GM10847 (cell line): ENCODE measurements around the gene LGALS4.

Source experiments
- POLR2A ChIP-seq: IDR thresholded peaks from 2 replicates; pipeline ENCODE4 v1.6.1; 2011; ENCODE audit not compliant: insufficient read length; ENCODE audit errors: extremely low read depth

Gene LGALS4

GRCh38 chr19:38808741-38809140 is 4.0 kb downstream of the LGALS4 start:
- no peak for TF ChIP-seq POLR2A

GRCh38 chr19:38806371-38806770 is 6.4 kb downstream of the LGALS4 start:
- TF ChIP-seq POLR2A = no peak

DNA sequence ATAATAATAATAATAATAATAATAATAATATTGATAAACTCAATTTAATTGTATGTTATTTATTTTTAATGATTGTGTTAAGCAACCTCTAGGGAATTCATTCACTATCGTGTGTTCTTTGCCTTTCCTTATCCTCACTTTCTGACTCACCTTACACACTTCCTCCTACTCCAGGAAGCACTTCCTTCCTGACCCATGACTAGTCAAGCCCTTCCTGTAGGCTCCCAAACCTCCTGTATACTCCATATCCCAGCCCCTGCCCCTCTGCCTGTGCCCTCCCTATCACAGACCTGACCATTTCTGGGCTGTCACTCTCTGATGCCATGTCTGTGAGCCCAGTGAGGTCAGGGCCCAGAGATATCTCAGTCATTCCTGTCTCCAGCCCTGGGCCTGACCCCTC is 7.6 kb downstream of the LGALS4 start:
- no peak for TF ChIP-seq POLR2A

DNA sequence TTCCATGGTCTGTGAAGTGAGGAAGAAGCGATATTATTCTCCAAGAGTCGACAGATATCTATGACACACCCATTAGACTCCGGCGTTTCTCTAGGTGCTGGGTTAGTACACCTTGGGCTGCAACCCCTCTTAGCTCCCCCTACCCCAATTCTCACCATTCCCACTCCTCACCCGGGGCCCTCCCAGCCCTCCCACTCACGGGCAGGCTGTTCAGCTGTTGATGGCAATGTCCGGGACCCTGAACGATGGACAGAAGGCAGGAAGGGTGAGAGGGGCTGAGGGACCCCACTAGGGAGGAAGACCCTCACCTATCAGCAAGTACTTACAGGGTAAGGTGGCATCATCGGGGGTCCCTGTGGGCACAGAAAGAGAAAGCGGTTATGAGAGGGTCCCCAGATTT is 9.2 kb downstream of the LGALS4 start:
- no peak for TF ChIP-seq POLR2A

DNA sequence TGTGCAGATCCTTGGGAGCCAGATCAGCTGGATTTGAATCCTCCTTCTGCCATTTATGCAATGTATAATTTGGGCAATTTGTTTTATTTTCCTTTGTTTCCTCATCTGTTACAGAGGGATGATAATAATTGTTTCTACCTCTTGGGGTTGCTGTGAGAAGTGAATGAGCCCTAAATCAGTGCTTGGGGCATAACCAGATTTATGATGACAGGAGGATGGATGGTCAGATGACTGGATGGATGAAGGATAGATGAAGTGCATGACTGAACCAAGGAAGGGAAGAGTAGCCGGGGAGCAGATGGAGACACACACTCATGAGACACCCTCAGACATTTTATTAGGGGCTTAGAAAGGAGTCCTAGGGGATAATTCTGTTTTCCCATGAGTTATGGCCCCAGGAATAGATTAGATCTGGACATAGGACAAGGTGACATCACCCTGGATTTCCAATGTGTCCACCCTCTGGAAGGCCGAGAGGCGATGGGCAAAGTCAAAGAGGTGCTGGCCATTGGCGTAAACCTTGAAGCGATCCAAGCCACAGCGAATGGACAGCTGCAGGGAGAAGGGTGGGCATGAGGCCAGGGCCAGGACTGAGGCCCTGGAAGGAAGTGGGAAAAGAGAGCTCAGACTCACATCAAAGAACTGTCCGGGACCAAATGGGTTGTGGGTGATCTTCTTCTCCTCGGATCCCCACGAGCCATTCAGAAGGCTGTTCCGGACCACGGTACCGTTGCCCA is 11.2 kb downstream of the LGALS4 start:
- TF ChIP-seq POLR2A = no peak

- TF ChIP-seq POLR2A = no peak
Observed at GRCh38 chr19:38800577-38801347, 12.0 kb downstream of the LGALS4 start.

DNA sequence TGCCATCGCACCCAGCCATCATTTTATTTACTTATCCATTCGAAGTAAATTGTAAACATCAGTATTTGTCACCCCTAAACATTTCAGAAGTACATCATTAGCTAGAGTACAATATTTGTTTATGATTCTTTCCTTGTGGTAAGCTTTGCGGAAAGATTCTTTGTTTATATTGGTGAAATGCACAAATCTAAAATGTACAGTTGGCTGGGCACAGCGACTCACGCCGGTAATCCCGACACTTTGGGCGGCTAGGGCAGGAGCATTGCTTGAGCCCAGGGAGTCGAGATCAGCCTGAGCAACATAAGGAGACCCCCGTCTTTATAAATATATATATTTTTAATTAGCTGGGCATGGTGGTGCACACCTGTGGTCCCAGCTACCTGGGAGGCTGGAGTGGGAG is 13.6 kb downstream of the LGALS4 start:
- TF ChIP-seq POLR2A = no peak

DNA sequence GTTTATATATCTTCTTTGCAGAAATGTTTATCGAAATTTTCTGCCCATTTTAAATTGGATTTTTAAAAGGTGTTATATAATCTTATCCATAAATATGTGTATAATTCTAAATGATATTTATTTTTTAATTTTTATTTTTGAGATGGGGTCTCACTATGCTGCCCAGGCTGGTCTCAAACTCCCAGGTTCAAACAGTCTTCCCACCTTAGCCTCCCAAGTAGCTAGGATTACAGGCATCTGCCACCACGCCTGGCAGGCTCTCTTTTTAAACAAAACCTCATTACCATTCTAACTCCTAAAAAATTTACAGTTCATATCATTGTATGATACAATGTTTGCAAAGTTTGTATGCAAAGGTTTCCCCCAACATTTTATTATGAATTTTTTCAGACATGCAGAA is 16.6 kb downstream of the LGALS4 start:
- TF ChIP-seq POLR2A = no peak

DNA sequence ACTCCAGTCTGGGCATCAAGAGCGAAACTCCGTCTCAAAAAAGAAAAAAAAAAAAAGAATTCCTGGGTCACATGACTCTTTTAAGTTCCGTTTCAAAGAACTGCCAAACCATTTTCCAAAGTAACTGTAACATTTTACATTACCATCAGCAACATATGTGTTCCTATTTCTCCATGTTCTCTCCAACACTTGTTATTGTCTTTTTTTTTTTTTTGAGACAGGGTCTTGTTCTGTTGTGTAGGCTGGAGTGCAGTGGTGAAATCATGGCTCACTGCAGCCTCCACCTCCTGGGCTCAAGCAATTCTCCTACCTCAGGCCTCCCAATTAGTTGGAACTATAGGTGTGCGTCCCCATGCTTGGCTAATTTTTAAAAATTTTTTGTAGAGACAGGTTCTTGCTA is 17.2 kb downstream of the LGALS4 start:
- TF ChIP-seq POLR2A = no peak

- TF ChIP-seq POLR2A = no peak
Observed at GRCh38 chr19:38793671-38794070, 19.1 kb downstream of the LGALS4 start.

DNA sequence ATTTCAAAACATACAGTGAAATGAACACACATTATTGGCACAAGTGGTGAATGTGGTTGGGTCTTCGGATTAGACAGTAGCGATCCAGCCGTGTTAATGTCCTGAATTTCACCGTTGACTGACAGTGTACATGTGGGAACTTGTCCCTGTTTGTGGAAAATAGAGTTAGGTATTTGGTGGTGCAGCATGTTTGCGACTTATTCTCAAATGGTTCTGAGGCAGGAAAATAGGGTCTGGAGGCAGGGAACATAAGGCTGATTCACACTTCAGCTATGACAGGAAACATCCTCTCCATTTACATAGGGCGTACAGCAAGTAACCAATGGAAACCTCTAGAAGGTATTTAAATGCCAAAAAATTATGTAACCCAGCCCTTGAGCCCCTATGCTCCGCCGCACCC is 19.6 kb downstream of the LGALS4 start:
- no peak for TF ChIP-seq POLR2A

- TF ChIP-seq POLR2A = no peak
Observed at GRCh38 chr19:38792250-38793111, 20.3 kb downstream of the LGALS4 start.

DNA sequence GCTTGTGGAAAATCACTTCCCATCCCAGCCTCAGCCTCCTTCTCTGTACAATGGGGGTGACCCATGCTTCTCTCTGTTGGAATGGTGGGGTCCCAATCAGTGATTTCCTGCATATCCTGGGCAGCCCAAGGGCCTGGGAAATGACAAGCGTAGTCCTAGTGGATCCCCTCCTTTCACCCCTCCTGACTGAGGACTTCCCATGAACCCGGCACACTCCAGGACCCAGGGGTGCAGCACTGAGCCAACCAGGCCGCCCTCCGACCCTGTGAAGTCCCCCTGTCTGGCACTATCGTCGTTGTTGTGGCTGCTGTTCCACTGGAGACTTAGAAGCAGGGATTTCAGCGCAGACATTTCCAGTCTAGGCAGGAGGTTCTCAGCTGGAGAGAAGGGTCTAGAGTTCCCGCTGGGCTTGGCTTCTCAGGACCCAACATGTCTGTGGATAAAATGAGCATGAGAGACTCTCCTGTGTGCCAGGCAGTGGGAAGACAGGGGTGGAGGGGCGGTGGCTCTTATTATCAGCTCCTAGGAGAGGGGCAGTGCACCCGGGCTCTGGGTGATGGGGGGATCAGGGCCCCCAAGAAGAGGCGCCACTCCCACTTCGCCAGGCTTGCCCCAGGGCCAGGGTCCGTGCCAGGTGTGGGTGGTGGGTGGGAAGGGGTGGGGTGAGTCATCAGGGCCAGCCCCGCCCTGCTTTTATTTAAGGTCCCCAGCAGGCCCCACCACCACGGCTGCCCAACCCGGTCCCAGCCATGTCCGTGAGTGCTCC is 24.1 kb downstream of the LGALS4 start, which contains the start of gene LGALS7B:
LGALS7B (plus strand) TSS at position 723 of the 766 bp plus-strand sequence; CDS start at position 750, 27 bp downstream.
- TF ChIP-seq POLR2A = no peak

DNA sequence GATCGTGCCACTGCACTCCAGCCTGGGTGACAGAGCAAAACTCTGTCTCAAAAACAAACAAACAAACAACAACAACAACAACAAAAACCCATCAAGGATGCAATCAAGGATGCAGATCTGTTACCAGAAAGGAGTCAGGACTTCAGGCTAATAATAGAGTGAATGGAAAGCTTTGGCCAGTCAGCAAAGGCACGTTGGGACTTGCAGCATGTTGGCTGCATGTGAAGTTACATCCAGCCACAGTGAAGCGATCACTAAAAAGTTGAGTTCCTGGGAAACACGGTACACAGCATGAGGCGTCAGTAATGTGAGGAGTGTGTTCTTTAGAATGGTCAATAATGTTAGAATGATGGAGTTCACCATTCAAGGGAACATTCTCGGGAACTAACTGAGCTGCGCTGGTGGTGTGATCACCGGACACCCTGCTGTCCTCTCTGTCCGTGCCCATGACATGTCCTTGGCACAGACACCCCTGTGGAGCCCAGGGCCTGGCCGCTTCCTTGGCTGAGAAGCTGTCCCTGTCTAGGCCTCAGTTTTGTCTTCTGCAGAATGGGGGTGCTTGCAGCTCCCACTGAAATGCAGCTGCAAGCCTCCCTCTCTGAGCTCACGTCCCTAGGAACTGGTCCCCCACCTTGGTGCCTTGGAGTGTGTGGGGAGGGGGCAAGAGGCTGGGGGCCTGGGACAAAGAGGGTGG is 26.0 kb downstream of the LGALS4 start:
- no peak for TF ChIP-seq POLR2A
